HCT116 (cell line): Measurements from ENCODE around the gene CCDC134. TPM values are rescaled to one million over a fixed set of nuclear protein-coding genes. Genes with fewer than 3 reads are reported as not detected.

Experiments
- ATAC-seq: fragments of 200-7000 bp; cut with Tn5 transposase; 2 replicates; pipeline ENCODE4 v1.9.1; 2020; ENCODE audit warnings: mild to moderate bottlenecking, moderate library complexity
- BruUV-seq: library from RNA; stranded (reverse); fragments of 400-500 nt; replicated peaks from 2 replicates; lab custom pipeline; 2021; lab: Mats Ljungman, UMichigan
- CTCF ChIA-PET: fragments of 300-600 bp; sonication (Branson Sonifier 250); formaldehyde crosslinking; loops from one replicate; lab custom pipeline; 2021; ENCODE audit warnings: antibody characterized with exemption; lab: Charles Lee
- POLR2A ChIA-PET: fragments of 300-600, 350-600 bp; sonication (Branson Sonifier 250); formaldehyde crosslinking; loops from one replicate; lab custom pipeline; 2021; ENCODE audit warnings: antibody characterized with exemption; lab: Charles Lee
- RAD21 ChIA-PET, 2 experiments: fragments of 300-600 bp; sonication (Branson Sonifier 250); formaldehyde crosslinking; loops; one replicate each; lab custom pipeline; 2023; ENCODE audit warnings: low total read pairs in 2 of 2; ENCODE audit not compliant: uncharacterized antibody in 2 of 2, unreplicated experiment in 2 of 2, low non-redundant PET in 1 of 2; lab: Charles Lee
- DNase-seq: peaks from one replicate; pipeline ENCODE4 v3.0.0-alpha.2; 2010; ENCODE audit warnings: low read depth, low spot score
- H2AFZ ChIP-seq: fragments of 200-600 bp; shearing (Covaris generic), sonication (generic); 2 replicates; pipeline ENCODE4 v1.6.1; 2017; ENCODE audit warnings: low read depth, mixed run types, mixed read lengths, antibody characterized with exemption, low read length; ENCODE audit not compliant: poor library complexity, severe bottlenecking
- H3K27ac ChIP-seq: 2 replicates; pipeline ENCODE4 v1.5.1; 2012; ENCODE audit warnings: low read depth, low read length
- H3K27me3 ChIP-seq: fragments of 200-600 bp; sonication (generic); 2 replicates; pipeline ENCODE4 v1.6.1; 2016; ENCODE audit warnings: mixed run types, low read length, mixed read lengths; ENCODE audit not compliant: insufficient read depth
- H3K36me3 ChIP-seq, 2 experiments: fragments of 200-500 bp in 1 of 2; fragments of 200-600 bp in 1 of 2; sonication (Bioruptor generic) in 1 of 2; sonication (generic) in 1 of 2; 2 replicates each; pipeline versions ENCODE4 v1.5.1 to v1.6.1; 2014 to 2016; ENCODE audit warnings: low read length in 2 of 2, inconsistent platforms in 1 of 2, mixed read lengths in 1 of 2, mixed run types in 1 of 2; ENCODE audit not compliant: insufficient read depth in 2 of 2, control insufficient read depth in 1 of 2
- H3K4me1 ChIP-seq, 2 experiments: fragments of 200-600 bp in 1 of 2; sonication (generic) in 1 of 2; 2 replicates each; pipeline versions ENCODE4 v1.5.1 to v1.6.1; 2012 to 2017; ENCODE audit warnings: low read length in 2 of 2, inconsistent platforms in 1 of 2, mild to moderate bottlenecking in 1 of 2, mixed read lengths in 1 of 2, mixed run types in 1 of 2, moderate library complexity in 1 of 2; ENCODE audit not compliant: insufficient read depth in 2 of 2, control insufficient read depth in 1 of 2
- H3K4me2 ChIP-seq: fragments of 200-600 bp; sonication (generic); 2 replicates; pipeline ENCODE4 v1.6.1; 2017; ENCODE audit warnings: mixed run types, low read length, mixed read lengths
- H3K4me3 ChIP-seq, 2 experiments: fragments of 200-600 bp in 1 of 2; sonication (generic) in 1 of 2; replicated peaks in 1 of 2; 2 replicates each; pipeline ENCODE4 v1.5.1; 2011 to 2016; ENCODE audit warnings: low read length in 2 of 2, control low read depth in 1 of 2, low read depth in 1 of 2, mild to moderate bottlenecking in 1 of 2, mixed read lengths in 1 of 2, mixed run types in 1 of 2
- H3K79me2 ChIP-seq: fragments of 200-600 bp; sonication (generic); 2 replicates; pipeline ENCODE4 v1.6.1; 2017; ENCODE audit warnings: mild to moderate bottlenecking, mixed run types, low read length, moderate library complexity, mixed read lengths; ENCODE audit not compliant: insufficient read depth
- H3K9ac ChIP-seq: fragments of 200-600 bp; sonication (generic); 2 replicates; pipeline ENCODE4 v1.6.1; 2016; ENCODE audit warnings: low read length, mixed read lengths
- H3K9me2 ChIP-seq: fragments of 200-600 bp; sonication (generic), shearing (Covaris generic); 2 replicates; pipeline ENCODE4 v1.6.1; 2017; ENCODE audit warnings: mixed run types, mild to moderate bottlenecking, moderate library complexity; ENCODE audit not compliant: insufficient read depth
- H3K9me3 ChIP-seq, 2 experiments: fragments of 200-500 bp in 1 of 2; fragments of 200-600 bp in 1 of 2; sonication (Bioruptor generic) in 1 of 2; sonication (generic) in 1 of 2; 2 replicates each; pipeline ENCODE4 v1.6.1; 2014 to 2017; ENCODE audit warnings: low read length in 2 of 2, mixed read lengths in 2 of 2, inconsistent platforms in 1 of 2, low read depth in 1 of 2, mild to moderate bottlenecking in 1 of 2, mixed run types in 1 of 2, moderate library complexity in 1 of 2; ENCODE audit not compliant: control insufficient read depth in 1 of 2, insufficient read depth in 1 of 2
- H4K20me1 ChIP-seq: fragments of 200-600 bp; sonication (generic), shearing (Covaris generic); 2 replicates; pipeline ENCODE4 v1.6.1; 2017; ENCODE audit warnings: mixed run types, mild to moderate bottlenecking, moderate library complexity; ENCODE audit not compliant: insufficient read depth
- CBX3 ChIP-seq: IDR thresholded peaks from 2 replicates; pipeline ENCODE4 v1.6.1; 2012; ENCODE audit warnings: low read depth
- CTCF ChIP-seq, 3 experiments: fragments of 200-600 bp in 1 of 3; sonication (generic) in 1 of 3; IDR thresholded peaks in 2 of 3; conservative IDR thresholded peaks in 1 of 3; 2 replicates each; pipeline ENCODE4 v1.5.1; 2012 to 2017; ENCODE audit warnings: low read depth in 2 of 3, low read length in 2 of 3, antibody characterized with exemption in 1 of 3, borderline replicate concordance in 1 of 3, control low read depth in 1 of 3, mild to moderate bottlenecking in 1 of 3, mixed read lengths in 1 of 3, mixed run types in 1 of 3, moderate library complexity in 1 of 3; ENCODE audit not compliant: insufficient read depth in 1 of 3
- EGR1 ChIP-seq: IDR thresholded peaks from 2 replicates; pipeline ENCODE4 v1.6.1; 2012; ENCODE audit warnings: low read depth
- ELF1 ChIP-seq: IDR thresholded peaks from 2 replicates; pipeline ENCODE4 v1.6.1; 2012; ENCODE audit warnings: low read depth, borderline replicate concordance
- EZH2 ChIP-seq: fragments of 200-600 bp; sonication (generic); IDR thresholded peaks from 2 replicates; pipeline ENCODE4 v1.6.1; 2017; ENCODE audit warnings: antibody characterized with exemption, mixed run types
- EZH2phosphoT487 ChIP-seq: fragments of 200-600 bp; IDR thresholded peaks from 2 replicates; pipeline ENCODE4 v1.6.1; 2018; ENCODE audit warnings: antibody characterized with exemption, borderline replicate concordance
- FOSL1 ChIP-seq: IDR thresholded peaks from 2 replicates; pipeline ENCODE4 v1.6.1; 2012; ENCODE audit warnings: low read depth
- JUND ChIP-seq: IDR thresholded peaks from 2 replicates; pipeline ENCODE4 v1.6.1; 2012
- MAX ChIP-seq: IDR thresholded peaks from 2 replicates; pipeline ENCODE4 v1.6.1; 2012
- POLR2A ChIP-seq: IDR thresholded peaks from 2 replicates; pipeline ENCODE4 v1.7.0; 2011; ENCODE audit warnings: borderline replicate concordance; ENCODE audit not compliant: insufficient read depth, insufficient read length; ENCODE audit errors: extremely low read depth
- POLR2AphosphoS5 ChIP-seq: IDR thresholded peaks from 2 replicates; pipeline ENCODE4 v1.6.1; 2011; ENCODE audit warnings: mild to moderate bottlenecking, low read depth, low read length, moderate library complexity
- RAD21 ChIP-seq: IDR thresholded peaks from 2 replicates; pipeline ENCODE4 v1.6.1; 2012; ENCODE audit warnings: low read depth, mild to moderate bottlenecking
- REST ChIP-seq: IDR thresholded peaks from 2 replicates; pipeline ENCODE4 v1.6.1; 2012; ENCODE audit warnings: low read depth
- SIN3A ChIP-seq: IDR thresholded peaks from 2 replicates; pipeline ENCODE4 v1.6.1; 2012; ENCODE audit warnings: low read depth
- SP1 ChIP-seq: IDR thresholded peaks from 2 replicates; pipeline ENCODE4 v1.6.1; 2012; ENCODE audit warnings: low read depth
- SRF ChIP-seq: IDR thresholded peaks from 2 replicates; pipeline ENCODE4 v1.6.1; 2012; ENCODE audit warnings: low read depth
- TCF7L2 ChIP-seq: IDR thresholded peaks from 2 replicates; pipeline ENCODE4 v1.7.0; 2011; ENCODE audit warnings: borderline replicate concordance, inconsistent platforms; ENCODE audit not compliant: insufficient read depth, insufficient read length; ENCODE audit errors: extremely low read depth
- YY1 ChIP-seq: IDR thresholded peaks from 2 replicates; pipeline ENCODE4 v1.6.1; 2011; ENCODE audit warnings: low read length, low read depth, moderate library complexity, mild to moderate bottlenecking; ENCODE audit not compliant: insufficient replicate concordance; ENCODE audit errors: extremely low read depth
- ZNF274 ChIP-seq: fragments of 200-500 bp; sonication (Bioruptor generic); IDR thresholded peaks from 2 replicates; pipeline ENCODE4 v1.6.1; 2014; ENCODE audit warnings: mild to moderate bottlenecking, low read depth, low read length, inconsistent platforms
- intact Hi-C: fragments of 100-400 bp; cut with micrococcal nuclease; formaldehyde crosslinking; loops from 2 replicates; pipeline ENCODE4 v1.10.0; 2022
- total RNA-seq: library from RNA; stranded (reverse); gene quantifications from one replicate; pipeline ENCODE4 v1.2.1, GENCODE V29; 2021; ENCODE audit not compliant: unreplicated experiment
- TF ChIP-seq, protein P1 (sequence below): IDR thresholded peaks from 2 replicates; pipeline ENCODE4 v1.6.1; 2012

CCDC134 gene
- total RNA-seq, 1 experiment from 2014 or later = 15.8 TPM

GRCh38 chr22:41844036-41844435, 43.6 kb downstream of the CCDC134 start:
- Histone ChIP-seq H3K27ac (no peak overlapping the region), H3K9ac (no peak overlapping the region), H3K4me2 (no peak overlapping the region), H4K20me1 (peaks cover 6% of the 10 kb centered on the region), H3K9me3 (no peaks in the 10 kb centered on the region), H3K79me2 (peaks cover 95% of the 10 kb centered on the region), H3K4me3 (no peak overlapping the region), H3K36me3 (no peaks in the 10 kb centered on the region), H3K4me1 (peaks cover 22 to 29% of the 10 kb centered on the region in 2 experiments), H3K9me2 (no peaks in the 10 kb centered on the region), H3K27me3 (no peaks in the 10 kb centered on the region), H2AFZ (no peak overlapping the region)
- ChIA-PET POLR2A (no interaction called here), RAD21 (no interaction called here), CTCF (no interaction called here)
- intact Hi-C loops = no loop called here
- no peak for ATAC-seq
- TF ChIP-seq SP1 (no peak), EZH2phosphoT487 (no peak), SIN3A (no peak), EZH2 (no peak), POLR2AphosphoS5 (no peak), SRF (no peak), ELF1 (no peak), RAD21 (no peak), CTCF (IDR thresholded peaks at IDR 0.05 in 2 of 3, conservative IDR thresholded peaks at IDR 0.05 in 1 of 3; ENCODE audit: borderline replicate concordance in 1 of 3, insufficient read depth in 1 of 3, low read depth in 2 of 3, low read length in 2 of 3) (no peak), POLR2A (no peak), FOSL1 (no peak), EGR1 (no peak), MAX (no peak), JUND (no peak), TCF7L2 (no peak), CBX3 (no peak), YY1 (no peak), REST (no peak), ZNF274 (no peak)
- TF ChIP-seq, protein P1, sequence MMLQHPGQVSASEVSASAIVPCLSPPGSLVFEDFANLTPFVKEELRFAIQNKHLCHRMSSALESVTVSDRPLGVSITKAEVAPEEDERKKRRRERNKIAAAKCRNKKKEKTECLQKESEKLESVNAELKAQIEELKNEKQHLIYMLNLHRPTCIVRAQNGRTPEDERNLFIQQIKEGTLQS = no peak
- TF ChIP-seq, all 23 proteins: peak for 0
- BruUV-seq = no TSS peak
- DNase-seq = no peak
